GM12878 (cell line): ENCODE measurements around the gene YBX3. TPM values are rescaled to one million over a fixed set of nuclear protein-coding genes. Genes with fewer than 3 reads are reported as not detected.
A peak's percentile ranks its signal among the peaks of the same experiment; 100 is the strongest.

Experiments used
- ATAC-seq: fragments of 200-7000 bp; cut with Tn5 transposase; 3 replicates; pipeline ENCODE4 v1.9.1; 2020; ENCODE audit warnings: mild to moderate bottlenecking, moderate library complexity
- BruUV-seq: library from RNA; stranded (reverse); fragments of 400-500 nt; replicated peaks from 2 replicates; lab custom pipeline; 2021; lab: Mats Ljungman, UMichigan
- CTCF ChIA-PET: fragments of 300-600 bp; sonication (Branson Sonifier 250); formaldehyde crosslinking; extraction: SDS; loops from one replicate; lab custom pipeline; 2021; ENCODE audit warnings: inconsistent platforms; lab: Yijun Ruan, JAX
- POLR2A ChIA-PET: fragments of 350-600 bp; formaldehyde crosslinking; extraction: SDS; loops from one replicate; lab custom pipeline; 2021; ENCODE audit warnings: inconsistent platforms; lab: Charles Lee
- RAD21 ChIA-PET: fragments of 300-600 bp; sonication (Branson Sonifier 250); formaldehyde crosslinking; loops from one replicate; lab custom pipeline; 2023; ENCODE audit warnings: antibody characterized with exemption; ENCODE audit not compliant: unreplicated experiment; lab: Charles Lee
- SMC1A ChIA-PET: fragments of 300-600 bp; sonication (Branson Sonifier 250); formaldehyde crosslinking; loops from one replicate; lab custom pipeline; 2023; ENCODE audit not compliant: unreplicated experiment, uncharacterized antibody; lab: Charles Lee
- DNase-seq: peaks from one replicate; pipeline ENCODE4 v3.0.0-alpha.2; 2011; ENCODE audit warnings: low read depth, low spot score
- FAIRE-seq: peaks from 3 replicates; lab custom pipeline; 2011; peaks lifted over from hg19 to GRCh38; lab: Jason Lieb, UNC
- H2AFZ ChIP-seq: 2 replicates; pipeline ENCODE4 v1.6.0; 2011; ENCODE audit warnings: low read depth, low read length, control low read depth; ENCODE audit not compliant: control insufficient read depth
- H3K27ac ChIP-seq: 2 replicates; pipeline ENCODE4 v1.5.1; 2011; ENCODE audit warnings: control low read depth; ENCODE audit not compliant: control insufficient read depth, insufficient read depth
- H3K27me3 ChIP-seq, 2 experiments: replicated peaks in 1 of 2; 2 replicates each; pipeline versions ENCODE4 v1.6.0 to v1.6.1; 2011; ENCODE audit warnings: low read length in 1 of 2; ENCODE audit not compliant: control insufficient read depth in 2 of 2, insufficient read depth in 2 of 2
- H3K36me3 ChIP-seq, 2 experiments: 2 replicates each; pipeline ENCODE4 v1.5.1; 2011; ENCODE audit warnings: low read length in 1 of 2; ENCODE audit not compliant: control insufficient read depth in 2 of 2, insufficient read depth in 2 of 2
- H3K4me1 ChIP-seq: 2 replicates; pipeline ENCODE4 v1.6.1; 2011; ENCODE audit warnings: mild to moderate bottlenecking, low read length, moderate library complexity, mixed read lengths; ENCODE audit not compliant: control insufficient read depth, insufficient read depth
- H3K4me2 ChIP-seq: 2 replicates; pipeline ENCODE4 v1.6.0; 2011; ENCODE audit warnings: control low read depth; ENCODE audit not compliant: control insufficient read depth, insufficient read depth
- H3K4me3 ChIP-seq: fragments of 200-600 bp; sonication (generic); 2 replicates; pipeline ENCODE4 v1.5.1; 2016
- H3K79me2 ChIP-seq: 2 replicates; pipeline ENCODE4 v1.6.0; 2011; ENCODE audit warnings: low read length; ENCODE audit not compliant: control insufficient read depth, insufficient read depth
- H3K9ac ChIP-seq: 2 replicates; pipeline ENCODE4 v1.8.0; 2011; ENCODE audit warnings: low read length, control low read depth, mixed read lengths; ENCODE audit not compliant: control insufficient read depth, insufficient read depth
- H3K9me3 ChIP-seq: replicated peaks from 3 replicates; pipeline ENCODE4 v1.5.1; 2011; ENCODE audit warnings: mild to moderate bottlenecking, low read length; ENCODE audit not compliant: control insufficient read depth, insufficient read depth
- H4K20me1 ChIP-seq: 2 replicates; pipeline ENCODE4 v1.6.0; 2011; ENCODE audit not compliant: control insufficient read depth, insufficient read depth
- ATF7 ChIP-seq: fragments of 450-650 bp; IDR thresholded peaks from 2 replicates; pipeline ENCODE4 v1.6.1; 2016; ENCODE audit warnings: low read depth, mild to moderate bottlenecking
- HDGF ChIP-seq: fragments of 450-650 bp; IDR thresholded peaks from 2 replicates; pipeline ENCODE4 v1.6.1; 2016; ENCODE audit warnings: antibody characterized with exemption
- MTA2 ChIP-seq: fragments of 450-650 bp; IDR thresholded peaks from 2 replicates; pipeline ENCODE4 v1.6.1; 2016; ENCODE audit warnings: low read depth, mild to moderate bottlenecking, moderate library complexity
- RELB ChIP-seq: fragments of 450-650 bp; IDR thresholded peaks from 2 replicates; pipeline ENCODE4 v1.6.1; 2017; ENCODE audit warnings: low read depth, mild to moderate bottlenecking, moderate library complexity
- SIN3A ChIP-seq: IDR thresholded peaks from 2 replicates; pipeline ENCODE4 v1.6.1; 2012; ENCODE audit warnings: low read depth, low read length, improper control_type of control experiment
- ZBTB33 ChIP-seq: fragments of 450-650 bp; IDR thresholded peaks from 2 replicates; pipeline ENCODE4 v1.6.1; 2017; ENCODE audit warnings: mild to moderate bottlenecking
- WGBS: methylation state at CpG from one replicate; pipeline ENCODE4 v1.1.6; 2016; ENCODE audit warnings: low lambda C conversion rate; ENCODE audit not compliant: insufficient replicate concordance, insufficient coverage; ENCODE audit errors: missing lambda C conversion rate; 5-methylcytosine and 5-hydroxymethylcytosine counted together
- in situ Hi-C: fragments of 300-500 bp; cut with MboI; formaldehyde crosslinking; loops from 9 replicates; pipeline ENCODE4 v1.14.3; 2018; ENCODE audit warnings: mixed read lengths
- intact Hi-C: fragments of 100-400 bp; cut with micrococcal nuclease; formaldehyde crosslinking; loops from one replicate; pipeline ENCODE4 v1.14.2; 2022; ENCODE audit not compliant: unreplicated experiment
- polyA plus RNA-seq, 11 experiments: library from polyadenylated mRNA; depleted of rRNA in 4 of 11; unstranded in 6 of 11; stranded (reverse) in 5 of 11; fragments of >200 nt; fragmentation: Nextera tagmentation in 4 of 11; fragmentation: Illumina TruSeq in 1 of 11; extraction: Ambion mirVana in 4 of 11; extraction: Trizol in 1 of 11; gene quantifications; 1 replicate in 1 of 11; 2 replicates in 10 of 11; pipeline versions ENCODE4 v1.2.1 to v1.2.3, GENCODE V29; 2011 to 2016; ENCODE audit warnings: inconsistent platforms in 2 of 11, missing spikeins in 2 of 11, low read depth in 1 of 11
- total RNA-seq, 4 experiments: library from RNA; depleted of rRNA in 3 of 4; stranded (reverse); fragments of >200 nt in 3 of 4; fragmentation: Illumina TruSeq in 1 of 4; extraction: Trizol in 1 of 4; gene quantifications; 2 replicates each; pipeline versions ENCODE4 v1.2.1 to v1.2.3, GENCODE V29; 2013 to 2021

The YBX3 gene
- total and polyA plus RNA-seq, 10 of the 15 experiments (the other 5 are each of a cell fraction or from before 2014, with no cell fraction given) = 25.9 to 221 (median 111) TPM

GRCh38 chr12:10750385-10750727 lies 27.2 kb upstream of the YBX3 start:
- FAIRE-seq = no peak
- H4K20me1 ChIP-seq = no peaks in the 10 kb centered on the region
- no peaks in the 10 kb centered on the region; a peak in 1 of 4 replicates for H3K27me3 ChIP-seq
- CTCF ChIA-PET = interaction anchor here (0.6 to 3.4 kb wide), 40 partner anchors 9 to 999 kb away, joined by 3 to 46 read pairs (median 4); partner anchors contain the start of genes MAGOHB, SMIM10L1 and YBX3
- no peak overlapping the region for H3K4me3 ChIP-seq
- no peak overlapping the region; the same call in 1 of the 2 replicates for H2AFZ ChIP-seq
- no TSS peak for BruUV-seq
- no peaks in the 10 kb centered on the region; the same call in 2 of the 3 replicates for H3K9me3 ChIP-seq
- ATAC-seq = no peak
- no peaks in the 10 kb centered on the region for H3K36me3 ChIP-seq
- no peak overlapping the region for H3K9ac ChIP-seq
- DNase-seq = no peak
- RAD21 ChIA-PET = interaction anchor here (0.6 to 2.5 kb wide), 20 partner anchors 10 to 426 kb away, joined by 3 to 16 read pairs (median 4); partner anchors contain the start of gene YBX3
- whole genome bisulfite sequencing = 0% methylated on average over 4 of the region's 4 CpGs
- no peaks in the 10 kb centered on the region for H3K4me1 ChIP-seq
- no peak overlapping the region for H3K4me2 ChIP-seq
- 0 out of 2 replicates have a peak, but pooled peaks have one; percentile 3 for TF ChIP-seq RELB
- no peak for TF ChIP-seq HDGF
- TF ChIP-seq ATF7 = 0 out of 2 replicates have a peak, but pooled peaks have one; percentile 17
- no peak for TF ChIP-seq ZBTB33
- TF ChIP-seq SIN3A = 0 out of 2 replicates have a peak, but pooled peaks have one; percentile 12
- 0 out of 2 replicates have a peak, but pooled peaks have one; percentile 12 for TF ChIP-seq MTA2
- SMC1A ChIA-PET = interaction anchor here (0.7 to 3.7 kb wide), 20 partner anchors 10 to 514 kb away, joined by 3 to 35 read pairs (median 5); partner anchors contain the start of gene YBX3
- in situ Hi-C loops = loop anchor here (5.0 kb wide), 1 partner anchor 513 kb away; no protein-coding TSS in a partner anchor
- H3K27ac ChIP-seq = no peak overlapping the region
- no peaks in the 10 kb centered on the region for H3K79me2 ChIP-seq
- POLR2A ChIA-PET = interaction anchor here (0.7 to 2.6 kb wide), 2 partner anchors 32 to 177 kb away, joined by 4 to 7 read pairs; no protein-coding TSS in a partner anchor
- intact Hi-C loops = loop anchor here (1.0 to 5.0 kb wide), 5 partner anchors 28 to 515 kb away; partner anchors contain the start of genes MAGOHB and YBX3
